Parathyroid adenoma (tissue), 2 donors: ENCODE data around the gene SLC12A2.

Source experiments
- H2AFZ ChIP-seq: fragments of 300-600 bp; sonication (generic); one replicate; pipeline ENCODE4 v1.7.0; 2017; ENCODE audit warnings: antibody characterized with exemption, mild to moderate bottlenecking
- H3K27ac ChIP-seq: fragments of 300-600 bp; sonication (generic); one replicate; pipeline ENCODE4 v1.7.0; 2017
- H3K27me3 ChIP-seq: fragments of 300-600 bp; sonication (generic); one replicate; pipeline ENCODE4 v1.7.0; 2017; ENCODE audit warnings: low read length; ENCODE audit not compliant: control insufficient read depth, insufficient read depth
- H3K36me3 ChIP-seq: fragments of 300-600 bp; sonication (generic); one replicate; pipeline ENCODE4 v1.7.0; 2017; ENCODE audit warnings: low read length; ENCODE audit not compliant: control insufficient read depth, insufficient read depth
- H3K4me1 ChIP-seq: fragments of 300-600 bp; sonication (generic); one replicate; pipeline ENCODE4 v1.7.0; 2017; ENCODE audit warnings: control low read depth
- H3K4me2 ChIP-seq: fragments of 300-600 bp; sonication (generic); one replicate; pipeline ENCODE4 v1.7.0; 2017; ENCODE audit warnings: low read length
- H3K4me3 ChIP-seq: fragments of 300-600 bp; sonication (generic); one replicate; pipeline ENCODE4 v1.7.0; 2017; ENCODE audit warnings: low read depth, low read length
- H3K79me2 ChIP-seq: fragments of 300-600 bp; sonication (generic); one replicate; pipeline ENCODE4 v1.7.0; 2017; ENCODE audit warnings: control low read depth
- H3K9ac ChIP-seq: fragments of 300-600 bp; sonication (generic); one replicate; pipeline ENCODE4 v1.7.0; 2017; ENCODE audit warnings: mild to moderate bottlenecking
- H3K9me3 ChIP-seq: fragments of 300-600 bp; sonication (generic); one replicate; pipeline ENCODE4 v1.7.0; 2017; ENCODE audit warnings: low read length; ENCODE audit not compliant: control insufficient read depth
- TF ChIP-seq, protein P1 (sequence below): fragments of 300-600 bp; sonication (generic); IDR thresholded peaks from one replicate; pipeline ENCODE4 v1.7.0; 2017; ENCODE audit warnings: antibody characterized with exemption, mild to moderate bottlenecking
- donor health status: primary hyperparathyroidism.

SLC12A2 gene

DNA sequence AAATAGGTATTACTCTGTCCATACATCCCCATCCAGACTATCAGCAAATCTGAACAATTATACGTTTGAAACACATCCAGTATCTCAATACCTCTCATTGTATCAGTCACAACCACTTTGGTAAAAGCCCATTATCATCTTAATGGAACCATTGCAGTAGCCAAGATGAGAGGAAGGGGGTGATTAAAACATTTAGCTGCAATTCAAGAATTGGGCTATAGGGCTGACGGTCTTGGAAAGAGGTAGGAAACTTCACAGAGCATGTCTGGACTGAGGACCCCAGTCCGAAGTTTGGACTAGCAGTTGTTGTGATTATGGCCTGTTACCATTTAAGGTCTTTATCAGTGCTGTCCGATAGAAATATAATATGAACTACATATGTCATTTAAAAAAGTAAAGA lies 8.6 kb downstream of the SLC12A2 start:
- Histone ChIP-seq H2AFZ (no peak overlapping the region), H3K9me3 (no peaks in the 10 kb centered on the region), H3K4me1 (no peaks in the 10 kb centered on the region), H3K4me3 (no peak overlapping the region), H3K27ac (no peak overlapping the region), H3K4me2 (no peak overlapping the region), H3K27me3 (no peaks in the 10 kb centered on the region), H3K36me3 (no peaks in the 10 kb centered on the region), H3K9ac (no peak overlapping the region), H3K79me2 (peaks cover 3% of the 10 kb centered on the region)
- TF ChIP-seq, protein P1, sequence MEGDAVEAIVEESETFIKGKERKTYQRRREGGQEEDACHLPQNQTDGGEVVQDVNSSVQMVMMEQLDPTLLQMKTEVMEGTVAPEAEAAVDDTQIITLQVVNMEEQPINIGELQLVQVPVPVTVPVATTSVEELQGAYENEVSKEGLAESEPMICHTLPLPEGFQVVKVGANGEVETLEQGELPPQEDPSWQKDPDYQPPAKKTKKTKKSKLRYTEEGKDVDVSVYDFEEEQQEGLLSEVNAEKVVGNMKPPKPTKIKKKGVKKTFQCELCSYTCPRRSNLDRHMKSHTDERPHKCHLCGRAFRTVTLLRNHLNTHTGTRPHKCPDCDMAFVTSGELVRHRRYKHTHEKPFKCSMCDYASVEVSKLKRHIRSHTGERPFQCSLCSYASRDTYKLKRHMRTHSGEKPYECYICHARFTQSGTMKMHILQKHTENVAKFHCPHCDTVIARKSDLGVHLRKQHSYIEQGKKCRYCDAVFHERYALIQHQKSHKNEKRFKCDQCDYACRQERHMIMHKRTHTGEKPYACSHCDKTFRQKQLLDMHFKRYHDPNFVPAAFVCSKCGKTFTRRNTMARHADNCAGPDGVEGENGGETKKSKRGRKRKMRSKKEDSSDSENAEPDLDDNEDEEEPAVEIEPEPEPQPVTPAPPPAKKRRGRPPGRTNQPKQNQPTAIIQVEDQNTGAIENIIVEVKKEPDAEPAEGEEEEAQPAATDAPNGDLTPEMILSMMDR = no peak

DNA sequence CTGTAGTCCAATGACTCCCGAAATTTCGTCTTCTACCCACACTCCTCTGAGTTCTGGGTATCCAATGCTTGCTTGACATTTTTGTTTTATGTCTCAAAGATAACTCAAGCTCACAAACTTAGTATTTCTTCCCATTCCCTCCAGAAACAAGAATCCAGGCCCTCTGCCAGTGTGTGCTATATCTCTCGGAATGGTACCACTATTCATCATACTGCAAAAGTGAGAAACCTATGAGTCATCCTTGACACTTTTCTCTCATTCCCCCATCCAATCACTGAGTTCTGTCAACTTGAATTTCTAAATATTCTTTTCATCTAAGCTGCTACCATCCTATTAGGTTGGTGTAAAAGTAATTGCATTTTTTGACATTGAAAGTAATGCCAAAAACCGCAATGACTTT lies 9.8 kb downstream of the SLC12A2 start:
- Histone ChIP-seq H3K79me2 (peaks cover 2% of the 10 kb centered on the region), H3K4me2 (no peak overlapping the region), H3K9me3 (no peaks in the 10 kb centered on the region), H3K36me3 (no peaks in the 10 kb centered on the region), H3K27ac (no peak overlapping the region), H3K9ac (no peak overlapping the region), H3K27me3 (no peaks in the 10 kb centered on the region), H3K4me1 (no peaks in the 10 kb centered on the region), H2AFZ (no peak overlapping the region), H3K4me3 (no peak overlapping the region)
- TF ChIP-seq, protein P1 = no peak

DNA sequence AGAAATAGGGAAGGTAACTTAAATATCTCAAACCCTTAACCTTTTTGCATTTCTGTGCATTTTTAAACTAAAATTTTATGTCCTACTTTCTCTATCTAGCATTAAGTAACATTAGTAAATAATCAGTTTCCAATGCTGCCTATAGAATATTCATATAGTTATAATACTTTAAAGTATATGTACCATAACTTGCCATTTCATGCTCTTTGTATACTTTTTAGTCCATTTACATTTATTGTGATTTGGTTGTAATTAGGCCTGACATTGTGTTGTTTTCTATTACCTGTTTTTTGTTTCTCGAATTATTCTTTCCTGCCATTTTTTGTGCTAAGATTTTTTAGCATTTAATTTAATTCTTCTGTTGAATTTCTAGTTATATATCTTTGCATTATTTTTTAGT lies 13.7 kb downstream of the SLC12A2 start:
- Histone ChIP-seq H3K9ac (no peak overlapping the region), H3K36me3 (no peaks in the 10 kb centered on the region), H3K79me2 (peaks cover 2% of the 10 kb centered on the region), H3K27ac (no peak overlapping the region), H3K4me3 (no peak overlapping the region), H3K4me1 (no peaks in the 10 kb centered on the region), H3K9me3 (no peaks in the 10 kb centered on the region), H3K27me3 (no peaks in the 10 kb centered on the region), H2AFZ (no peak overlapping the region), H3K4me2 (no peak overlapping the region)
- TF ChIP-seq, protein P1 = no peak

DNA sequence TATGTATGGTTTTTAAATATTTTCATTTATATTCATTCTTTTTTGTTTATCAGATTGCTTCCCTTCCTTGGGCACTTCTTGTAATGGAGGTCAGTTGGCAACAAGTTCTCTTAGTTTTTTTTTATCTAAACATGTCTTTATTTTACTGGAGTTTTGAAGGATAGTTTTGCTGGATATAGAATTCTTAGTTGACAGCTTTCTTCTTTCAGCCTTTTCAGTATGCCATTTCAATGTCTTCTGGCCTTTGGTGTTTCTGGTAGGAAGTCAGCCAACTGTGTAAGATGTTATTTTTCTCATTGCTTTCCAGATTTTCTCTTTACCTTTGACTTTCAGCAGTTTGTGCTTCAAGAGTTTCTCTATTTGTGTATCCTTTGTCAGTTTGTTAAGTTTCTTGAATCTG lies 14.2 kb downstream of the SLC12A2 start:
- H3K9ac ChIP-seq = no peak overlapping the region
- no peaks in the 10 kb centered on the region for H3K27me3 ChIP-seq
- H3K36me3 ChIP-seq = no peaks in the 10 kb centered on the region
- peaks cover 2% of the 10 kb centered on the region for H3K79me2 ChIP-seq
- H3K4me1 ChIP-seq = no peaks in the 10 kb centered on the region
- no peak overlapping the region for H3K4me2 ChIP-seq
- TF ChIP-seq, protein P1 = no peak
- H3K27ac ChIP-seq = no peak overlapping the region
- H2AFZ ChIP-seq = no peak overlapping the region
- H3K4me3 ChIP-seq = no peak overlapping the region
- no peaks in the 10 kb centered on the region for H3K9me3 ChIP-seq

DNA sequence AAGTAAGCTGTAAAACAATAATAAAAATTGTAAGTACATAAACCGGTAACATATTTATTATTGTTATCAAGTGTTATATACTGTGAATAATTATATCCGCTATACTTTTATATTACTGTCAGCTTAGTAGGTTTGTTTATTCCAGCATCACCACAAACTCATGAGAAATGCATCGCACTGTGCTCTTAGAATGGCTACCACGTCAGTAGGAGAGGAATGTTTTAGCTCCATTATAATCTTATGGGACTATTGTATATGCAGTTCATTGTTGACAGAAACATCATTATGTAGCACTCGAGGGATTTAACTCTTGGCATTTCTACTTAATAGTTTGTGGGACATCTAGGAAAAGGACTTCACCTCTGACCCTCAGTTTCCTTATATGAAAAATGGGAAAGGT lies 16.4 kb downstream of the SLC12A2 start:
- Histone ChIP-seq H3K9me3 (no peaks in the 10 kb centered on the region), H3K4me1 (no peaks in the 10 kb centered on the region), H3K79me2 (peaks cover 2% of the 10 kb centered on the region), H3K27ac (no peak overlapping the region), H2AFZ (no peak overlapping the region), H3K4me3 (no peak overlapping the region), H3K4me2 (no peak overlapping the region), H3K9ac (no peak overlapping the region), H3K36me3 (no peaks in the 10 kb centered on the region), H3K27me3 (no peaks in the 10 kb centered on the region)
- TF ChIP-seq, protein P1 = no peak
